Chondrocyte (in vitro differentiated cells): ENCODE data around the gene CTIF. TPM values are rescaled to one million over a fixed set of nuclear protein-coding genes. Genes with fewer than 3 reads are reported as not detected.

Experiments
- DNase-seq: peaks from one replicate; pipeline ENCODE4 v3.0.0; 2021; ENCODE audit warnings: mixed read lengths, low spot score
- H3K27ac Mint-ChIP-seq: one replicate; pipeline ENCODE4 v1.8.0; 2021; ENCODE audit warnings: mild to moderate bottlenecking, moderate library complexity, mixed read lengths; ENCODE audit not compliant: unreplicated experiment
- H3K27me3 Mint-ChIP-seq: 2 replicates; pipeline ENCODE4 v1.8.0; 2021; ENCODE audit warnings: low read depth, mixed read lengths
- H3K36me3 Mint-ChIP-seq: 2 replicates; pipeline ENCODE4 v1.8.0; 2021; ENCODE audit warnings: low read depth, mixed read lengths
- H3K4me1 Mint-ChIP-seq: 2 replicates; pipeline ENCODE4 v1.8.0; 2021; ENCODE audit warnings: low read depth, mild to moderate bottlenecking, mixed read lengths
- H3K4me3 Mint-ChIP-seq: one replicate; pipeline ENCODE4 v1.8.0; 2021; ENCODE audit warnings: mild to moderate bottlenecking, moderate library complexity, mixed read lengths; ENCODE audit not compliant: unreplicated experiment
- H3K9me3 Mint-ChIP-seq: 2 replicates; pipeline ENCODE4 v1.8.0; 2021; ENCODE audit warnings: low read depth, mixed read lengths
- total RNA-seq: library from RNA; stranded (reverse); gene quantifications from 3 replicates; pipeline ENCODE4 v1.2.1, GENCODE V29; 2021
- TF ChIP-seq, protein P1 (sequence below): fragments of 200-600 bp; sonication (generic); IDR thresholded peaks from 2 replicates; pipeline ENCODE4 v1.5.0; 2021; ENCODE audit warnings: antibody characterized with exemption, mild to moderate bottlenecking, moderate library complexity

The CTIF gene
- total RNA-seq, 1 donor from 2014 or later: 184 TPM

DNA sequence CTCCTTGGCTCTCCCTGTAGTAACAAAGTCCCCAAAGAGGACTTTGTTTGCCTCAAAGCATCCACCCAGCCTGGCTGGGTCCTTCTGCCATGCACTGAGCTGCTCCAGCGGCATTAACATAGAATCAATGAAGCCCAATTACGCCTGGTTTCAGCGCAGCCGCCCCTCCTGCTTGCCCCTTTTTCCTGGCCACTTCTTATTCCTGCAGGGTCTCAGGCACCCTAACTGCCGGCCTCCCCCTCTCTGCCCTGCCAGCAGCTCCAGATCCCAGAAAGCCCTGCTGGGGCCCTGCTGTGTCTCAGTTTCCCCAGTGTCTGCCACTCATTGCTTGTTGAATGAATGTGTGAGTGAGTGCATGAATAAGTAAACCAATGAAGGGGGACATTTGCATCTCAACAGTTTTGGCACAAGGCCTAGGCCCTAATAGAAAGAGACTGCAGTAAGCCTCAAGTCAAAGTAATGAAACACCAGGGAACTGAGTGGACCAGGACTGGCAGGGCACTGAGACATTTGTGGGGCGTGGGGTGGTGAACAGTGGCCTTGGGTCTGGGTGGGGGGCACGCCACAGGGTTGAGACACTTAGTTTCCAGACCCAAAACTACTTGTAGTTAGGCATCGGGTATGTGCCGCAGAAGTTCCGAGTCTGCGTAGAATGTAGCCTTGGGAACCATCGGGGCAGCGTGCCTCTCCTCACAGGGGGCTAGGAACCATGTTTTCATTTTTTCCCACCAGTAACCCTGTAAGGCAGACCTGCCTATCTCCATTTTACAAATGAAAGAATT lies 351.3 kb downstream of the CTIF start:
- Mint-ChIP-seq H3K27ac (peak overlapping the region; percentile 76), H3K4me1 (peaks cover 53% of the 10 kb centered on the region), H3K4me3 (no peak overlapping the region), H3K9me3 (no peaks in the 10 kb centered on the region), H3K27me3 (no peaks in the 10 kb centered on the region), H3K36me3 (no peaks in the 10 kb centered on the region)
- TF ChIP-seq, protein P1, sequence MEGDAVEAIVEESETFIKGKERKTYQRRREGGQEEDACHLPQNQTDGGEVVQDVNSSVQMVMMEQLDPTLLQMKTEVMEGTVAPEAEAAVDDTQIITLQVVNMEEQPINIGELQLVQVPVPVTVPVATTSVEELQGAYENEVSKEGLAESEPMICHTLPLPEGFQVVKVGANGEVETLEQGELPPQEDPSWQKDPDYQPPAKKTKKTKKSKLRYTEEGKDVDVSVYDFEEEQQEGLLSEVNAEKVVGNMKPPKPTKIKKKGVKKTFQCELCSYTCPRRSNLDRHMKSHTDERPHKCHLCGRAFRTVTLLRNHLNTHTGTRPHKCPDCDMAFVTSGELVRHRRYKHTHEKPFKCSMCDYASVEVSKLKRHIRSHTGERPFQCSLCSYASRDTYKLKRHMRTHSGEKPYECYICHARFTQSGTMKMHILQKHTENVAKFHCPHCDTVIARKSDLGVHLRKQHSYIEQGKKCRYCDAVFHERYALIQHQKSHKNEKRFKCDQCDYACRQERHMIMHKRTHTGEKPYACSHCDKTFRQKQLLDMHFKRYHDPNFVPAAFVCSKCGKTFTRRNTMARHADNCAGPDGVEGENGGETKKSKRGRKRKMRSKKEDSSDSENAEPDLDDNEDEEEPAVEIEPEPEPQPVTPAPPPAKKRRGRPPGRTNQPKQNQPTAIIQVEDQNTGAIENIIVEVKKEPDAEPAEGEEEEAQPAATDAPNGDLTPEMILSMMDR: no peak
- peak; percentile 42 for DNase-seq

DNA sequence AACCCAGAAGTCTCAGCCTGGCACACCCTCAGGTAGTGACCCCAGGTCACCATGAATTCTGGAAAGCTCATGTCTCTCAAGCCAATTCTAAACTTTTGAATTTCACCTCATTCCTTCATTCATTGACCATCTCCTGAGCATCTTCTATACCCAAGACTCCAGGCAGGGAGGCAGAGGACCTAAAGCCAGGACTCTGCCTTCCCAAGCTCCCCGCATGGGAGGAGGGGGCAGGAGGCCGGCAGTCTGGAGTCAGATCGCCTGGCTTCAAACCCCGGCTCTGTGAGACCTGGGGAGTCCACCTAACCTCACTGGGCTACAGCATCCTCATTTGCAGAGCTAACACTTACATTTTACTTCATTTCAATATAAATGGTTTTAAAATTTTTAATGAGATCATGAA lies 352.9 kb downstream of the CTIF start:
- H3K36me3 Mint-ChIP-seq: no peaks in the 10 kb centered on the region
- DNase-seq: peak; percentile 54
- H3K27ac Mint-ChIP-seq: no peak overlapping the region

DNA sequence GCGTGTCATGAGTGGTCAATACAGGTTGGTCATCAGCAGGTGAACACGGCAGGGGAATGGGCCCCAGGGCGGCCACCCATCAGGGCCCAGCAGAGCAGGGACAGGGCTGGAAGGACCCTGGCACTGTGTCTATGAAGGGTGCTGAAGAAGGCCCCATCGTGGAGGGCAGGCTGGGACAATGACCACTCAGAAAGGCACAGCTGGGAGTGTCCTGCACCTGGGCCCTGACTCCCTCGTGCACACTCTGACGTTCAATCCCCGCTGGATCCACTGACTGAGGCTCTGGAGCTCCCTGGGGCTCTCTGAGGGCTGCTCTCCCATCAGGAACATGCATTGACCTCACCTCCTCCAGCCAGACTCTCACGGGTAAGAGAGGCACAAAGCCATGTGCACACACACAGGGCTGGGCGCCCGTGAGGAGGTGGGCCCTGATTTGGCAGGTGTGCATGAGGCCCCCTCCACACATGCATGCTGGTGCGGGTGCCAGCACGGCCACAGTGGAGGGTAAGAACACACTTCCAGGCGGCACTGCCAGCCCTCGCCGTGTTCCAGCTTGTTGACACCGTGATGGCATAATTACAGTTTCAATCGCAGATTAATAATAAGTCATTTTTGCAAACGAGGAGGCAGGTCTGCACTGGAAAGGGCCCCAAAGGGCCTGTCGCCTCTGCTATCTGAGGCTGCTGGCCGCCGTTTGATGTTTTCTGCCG lies 353.5 kb downstream of the CTIF start:
- Mint-ChIP-seq H3K36me3 (no peaks in the 10 kb centered on the region), H3K27me3 (no peaks in the 10 kb centered on the region), H3K27ac (no peak overlapping the region), H3K4me3 (no peak overlapping the region), H3K4me1 (peaks cover 51% of the 10 kb centered on the region), H3K9me3 (no peaks in the 10 kb centered on the region)
- TF ChIP-seq, protein P1: no peak
- DNase-seq: peak; percentile 85

More for the DNA sequence above, 352.9 kb downstream of the CTIF start:
- Mint-ChIP-seq H3K9me3 (no peaks in the 10 kb centered on the region), H3K4me1 (peaks cover 47% of the 10 kb centered on the region), H3K27me3 (no peaks in the 10 kb centered on the region), H3K4me3 (no peak overlapping the region)
- TF ChIP-seq, protein P1: no peak

DNA sequence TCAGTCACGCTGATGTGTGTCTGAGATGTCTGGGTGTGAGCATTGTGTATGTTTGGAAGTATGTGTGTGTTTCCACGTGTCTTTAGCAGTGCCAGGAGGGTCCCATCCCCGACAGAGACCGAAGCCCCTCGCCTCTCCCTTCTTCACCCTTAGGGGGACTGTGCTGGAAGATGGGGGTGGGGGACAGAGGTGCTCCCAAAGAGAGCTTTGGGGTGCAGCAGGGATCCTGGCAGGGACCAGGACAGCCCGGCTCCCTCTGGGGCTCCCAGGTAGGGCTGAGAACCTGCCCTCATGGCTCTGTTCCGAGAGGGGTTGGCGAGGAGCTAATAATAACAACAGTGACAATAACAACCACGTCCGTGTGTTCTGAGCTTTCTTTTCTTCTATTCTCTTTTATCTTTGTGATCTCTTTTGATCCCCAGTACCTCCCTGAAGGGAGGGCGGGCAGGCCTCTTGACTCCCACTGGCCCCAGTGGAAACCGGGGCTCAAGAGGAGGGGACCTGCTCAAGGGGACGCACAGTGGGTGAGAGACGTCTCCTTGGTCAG lies 354.3 kb downstream of the CTIF start:
- peaks cover 47% of the 10 kb centered on the region for H3K4me1 Mint-ChIP-seq
- H3K27ac Mint-ChIP-seq: no peak overlapping the region
- TF ChIP-seq, protein P1: no peak
- no peak overlapping the region for H3K4me3 Mint-ChIP-seq
- DNase-seq: peak; percentile 64
- no peaks in the 10 kb centered on the region for H3K36me3 Mint-ChIP-seq
- no peaks in the 10 kb centered on the region for H3K27me3 Mint-ChIP-seq
- H3K9me3 Mint-ChIP-seq: no peaks in the 10 kb centered on the region
